OCI-M1 (cell line): ENCODE measurements around the gene CDC27.
"Not testable (repeated sequence)": the region's sequence is repeated elsewhere in the genome, so short reads cannot be mapped to it uniquely, and the experiment has no call there.

Source experiments
- DNase-seq: peaks from one replicate; lab custom pipeline; 2025; lab: John Stamatoyannopoulos, UW

CDC27 gene

GRCh38 chr17:47193931-47194511, 4.9 kb upstream of the CDC27 start:
- no peak for DNase-seq

- peak; percentile 38 for DNase-seq
These were observed 3.5 kb upstream of the CDC27 start for GRCh38 chr17:47192554-47192953.

GRCh38 chr17:47190770-47191169, 1.7 kb upstream of the CDC27 start:
- DNase-seq: no peak

GRCh38 chr17:47190243-47190642, 1.1 kb upstream of the CDC27 start:
- DNase-seq: peak; percentile 34

- no peak for DNase-seq
These were observed 690 bp upstream of the CDC27 start for GRCh38 chr17:47189732-47190237.

GRCh38 chr17:47188271-47188875, 722 bp downstream of the CDC27 start:
- peak; percentile 68 for DNase-seq

- DNase-seq: no peak
These were observed 4.4 kb downstream of the CDC27 start for GRCh38 chr17:47184681-47185080.

GRCh38 chr17:47180988-47181387, 8.1 kb downstream of the CDC27 start:
- not testable (repeated sequence) for DNase-seq

GRCh38 chr17:47180337-47180736, 8.8 kb downstream of the CDC27 start:
- DNase-seq: no peak

GRCh38 chr17:47179141-47179540, 10.0 kb downstream of the CDC27 start:
- no peak for DNase-seq

GRCh38 chr17:47177261-47177660, 11.8 kb downstream of the CDC27 start:
- DNase-seq: no peak

- peak; percentile 49 for DNase-seq
These were observed 12.7 kb downstream of the CDC27 start for GRCh38 chr17:47176389-47176826.

GRCh38 chr17:47174823-47175222, 14.3 kb downstream of the CDC27 start:
- DNase-seq: not testable (repeated sequence)

- peak; percentile 48 for DNase-seq
These were observed 16.2 kb downstream of the CDC27 start for GRCh38 chr17:47172696-47173565.

- DNase-seq: no peak
These were observed 18.4 kb downstream of the CDC27 start for GRCh38 chr17:47170710-47171109.

- not testable (repeated sequence) for DNase-seq
These were observed 20.2 kb downstream of the CDC27 start for GRCh38 chr17:47168896-47169295.

- not testable (repeated sequence) for DNase-seq
These were observed 22.2 kb downstream of the CDC27 start for GRCh38 chr17:47166854-47167253.

- DNase-seq: no peak
These were observed 24.0 kb downstream of the CDC27 start for GRCh38 chr17:47165137-47165536.

GRCh38 chr17:47164263-47164662, 24.8 kb downstream of the CDC27 start:
- DNase-seq: no peak

GRCh38 chr17:47162013-47162622, 27.0 kb downstream of the CDC27 start:
- no peak for DNase-seq

GRCh38 chr17:47159315-47159714, 29.8 kb downstream of the CDC27 start:
- no peak for DNase-seq

- DNase-seq: no peak
These were observed 43.7 kb downstream of the CDC27 start for GRCh38 chr17:47145351-47145750.
